Measurements from ENCODE around the gene ACTN2. TPM values are rescaled to one million over a fixed set of nuclear protein-coding genes. Genes with fewer than 3 reads are reported as not detected.

ACTN2 gene
- total RNA-seq, 4 donors from 2014 or later, result 0.06 to 0.20 TPM; not detected in 2

GRCh38 chr1:236762410-236762809 lies 76.1 kb downstream of the ACTN2 start:
- no peak for DNase-seq (ENCODE audit: low spot score in 2 of 2)
- intact Hi-C loops (cut with DNase I; ENCODE audit: low total_unique reads), result no loop called here
- 61 to 71% methylated on average over 15 of the region's 15 CpGs for WGBS, 2 donors
- no peak overlapping the region for H3K4me3 ChIP-seq (ENCODE audit: low read depth, poor library complexity, severe bottlenecking)
- TF ChIP-seq POLR2A (IDR thresholded peaks at IDR 0.05) (no peak), CTCF (IDR thresholded peaks at IDR 0.05) (no peak)

GRCh38 chr1:236765831-236766230 lies 79.5 kb downstream of the ACTN2 start:
- no peak overlapping the region for H3K4me3 ChIP-seq (ENCODE audit: low read depth, poor library complexity, severe bottlenecking)
- intact Hi-C loops (cut with DNase I; ENCODE audit: low total_unique reads), result no loop called here
- WGBS, 2 donors, result 75 to 85% methylated on average over 6 of the region's 6 CpGs
- no peak for DNase-seq (ENCODE audit: low spot score in 2 of 2)
- TF ChIP-seq POLR2A (IDR thresholded peaks at IDR 0.05) (no peak), CTCF (IDR thresholded peaks at IDR 0.05) (no peak)

DNA sequence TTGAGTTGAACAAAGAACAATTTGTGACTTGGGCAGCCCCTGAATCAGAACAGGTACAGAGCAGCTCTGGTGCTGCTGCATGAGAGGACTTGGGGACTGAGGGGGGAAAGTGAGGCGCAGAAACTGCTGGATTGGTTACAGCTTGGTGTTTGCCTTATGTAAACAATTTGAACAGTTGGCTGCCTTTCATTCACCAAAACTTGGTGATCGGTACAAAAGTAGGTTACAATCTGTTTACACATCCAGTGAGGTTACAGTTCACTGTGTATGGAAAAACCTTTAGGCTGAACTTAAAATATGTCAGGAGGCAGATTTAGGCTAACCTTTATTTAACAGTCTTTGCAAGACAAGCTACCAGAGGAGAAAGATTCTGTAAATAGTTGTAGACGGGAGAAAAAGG lies 80.2 kb downstream of the ACTN2 start:
- DNase-seq (ENCODE audit: low spot score in 2 of 2), result no peak
- no peak overlapping the region for H3K4me3 ChIP-seq (ENCODE audit: low read depth, poor library complexity, severe bottlenecking)
- intact Hi-C loops (cut with DNase I; ENCODE audit: low total_unique reads), result no loop called here
- 81 to 82% methylated on average over 3 of the region's 3 CpGs for WGBS, 2 donors
- no peak for TF ChIP-seq CTCF (IDR thresholded peaks at IDR 0.05)
- TF ChIP-seq POLR2A (IDR thresholded peaks at IDR 0.05), result no peak

- intact Hi-C loops (cut with DNase I; ENCODE audit: low total_unique reads), result no loop called here
- 83 to 84% methylated on average over 6 of the region's 6 CpGs for WGBS, 2 donors
- DNase-seq (ENCODE audit: low spot score in 2 of 2), result no peak
- no peak overlapping the region for H3K4me3 ChIP-seq (ENCODE audit: low read depth, poor library complexity, severe bottlenecking)
- TF ChIP-seq CTCF (IDR thresholded peaks at IDR 0.05) (no peak), POLR2A (IDR thresholded peaks at IDR 0.05) (no peak)
These were observed 81.0 kb downstream of the ACTN2 start for GRCh38 chr1:236767276-236767675.

DNA sequence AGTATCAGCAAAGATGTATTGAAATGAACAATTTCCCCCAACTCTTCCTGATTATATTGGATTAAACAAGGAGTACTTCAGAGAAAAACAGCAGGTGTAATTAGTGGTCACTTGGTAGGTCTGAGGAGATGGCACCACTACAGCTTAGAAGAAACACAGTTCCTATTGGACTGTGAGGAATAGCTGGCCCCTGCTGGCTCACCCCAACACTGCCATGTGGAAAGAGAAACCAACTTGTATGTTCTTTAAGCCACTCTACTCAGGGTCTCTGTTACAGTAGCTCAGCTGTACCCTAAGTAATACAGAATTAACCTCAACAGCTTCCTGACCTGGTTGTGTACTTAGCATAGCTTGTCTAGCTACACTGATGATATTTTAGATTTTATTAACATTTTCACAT lies 82.3 kb downstream of the ACTN2 start:
- DNase-seq (ENCODE audit: low spot score in 2 of 2), result no peak
- TF ChIP-seq CTCF (IDR thresholded peaks at IDR 0.05) (no peak), POLR2A (IDR thresholded peaks at IDR 0.05) (no peak)
- intact Hi-C loops (cut with DNase I; ENCODE audit: low total_unique reads), result no loop called here
- H3K4me3 ChIP-seq (ENCODE audit: low read depth, poor library complexity, severe bottlenecking), result no peak overlapping the region

GRCh38 chr1:236773919-236774318 lies 87.6 kb downstream of the ACTN2 start:
- DNase-seq (ENCODE audit: low spot score in 2 of 2), result no peak
- intact Hi-C loops (cut with DNase I; ENCODE audit: low total_unique reads), result no loop called here
- TF ChIP-seq CTCF (IDR thresholded peaks at IDR 0.05) (no peak), POLR2A (IDR thresholded peaks at IDR 0.05) (no peak)
- WGBS, 2 donors, result 63 to 64% methylated on average over 3 of the region's 3 CpGs
- H3K4me3 ChIP-seq (ENCODE audit: low read depth, poor library complexity, severe bottlenecking), result no peak overlapping the region
